NK-92 (cell line): ENCODE measurements around the gene DYRK1B.
"Not testable (repeated sequence)": the region's sequence is repeated elsewhere in the genome, so short reads cannot be mapped to it uniquely, and the experiment has no call there.

ENCODE experiments used
- DNase-seq: peaks from one replicate; lab custom pipeline; 2025; ENCODE audit not compliant: unreplicated experiment; lab: John Stamatoyannopoulos, UW

DYRK1B gene

GRCh38 chr19:39833464-39834286 is at the start of gene DYRK1B:
Gene DYRK1B (minus strand): TSS chr19:39834162. CDS start chr19:39831867, 2,295 bp downstream.
- DNase-seq, result peak; percentile 85

- DNase-seq, result not testable (repeated sequence)
Measured at GRCh38 chr19:39882645-39883044, 48.7 kb upstream of the DYRK1B start.

GRCh38 chr19:39881495-39882110 is 47.6 kb upstream of the DYRK1B start:
- not testable (repeated sequence) for DNase-seq

- DNase-seq, result not testable (repeated sequence)
Measured at GRCh38 chr19:39880241-39880640, 46.3 kb upstream of the DYRK1B start.

- not testable (repeated sequence) for DNase-seq
Measured at GRCh38 chr19:39879796-39880195, 45.8 kb upstream of the DYRK1B start.

- DNase-seq, result not testable (repeated sequence)
Measured at GRCh38 chr19:39878866-39879265, 44.9 kb upstream of the DYRK1B start.

- DNase-seq, result no peak
Measured at GRCh38 chr19:39878398-39878797, 44.4 kb upstream of the DYRK1B start.

GRCh38 chr19:39877982-39878381 is 44.0 kb upstream of the DYRK1B start:
- DNase-seq, result not testable (repeated sequence)

GRCh38 chr19:39877488-39877887 is 43.5 kb upstream of the DYRK1B start:
- not testable (repeated sequence) for DNase-seq

- not testable (repeated sequence) for DNase-seq
Measured at GRCh38 chr19:39876486-39876885, 42.5 kb upstream of the DYRK1B start.

GRCh38 chr19:39875401-39875864 is 41.5 kb upstream of the DYRK1B start:
- DNase-seq, result not testable (repeated sequence)

GRCh38 chr19:39874404-39874803 is 40.4 kb upstream of the DYRK1B start:
- DNase-seq, result no peak

GRCh38 chr19:39873385-39873784 is 39.4 kb upstream of the DYRK1B start:
- no peak for DNase-seq

- DNase-seq, result no peak
Measured at GRCh38 chr19:39871886-39872866, 38.2 kb upstream of the DYRK1B start.

GRCh38 chr19:39871362-39871761 is 37.4 kb upstream of the DYRK1B start:
- DNase-seq, result no peak

GRCh38 chr19:39870171-39870971 is 36.4 kb upstream of the DYRK1B start:
- DNase-seq, result no peak

- no peak for DNase-seq
Measured at GRCh38 chr19:39867952-39868351, 34.0 kb upstream of the DYRK1B start.

- no peak for DNase-seq
Measured at GRCh38 chr19:39867133-39867532, 33.2 kb upstream of the DYRK1B start.

- DNase-seq, result no peak
Measured at GRCh38 chr19:39865953-39866352, 32.0 kb upstream of the DYRK1B start.

GRCh38 chr19:39865186-39865585 is 31.2 kb upstream of the DYRK1B start:
- DNase-seq, result no peak
